ENCODE measurements around the gene POTEG.
"Not testable (repeated sequence)": the region's sequence is repeated elsewhere in the genome, so short reads cannot be mapped to it uniquely, and the experiment has no call there.

Gene POTEG

GRCh38 chr14:19434241-19434640, at the start of gene POTEG:
Gene POTEG, minus strand, starts transcription at chr14:19434341. Its CDS starts 52 bp downstream, at chr14:19434289.
- not testable (repeated sequence) for DNase-seq (ENCODE audit: low read depth)

DNA sequence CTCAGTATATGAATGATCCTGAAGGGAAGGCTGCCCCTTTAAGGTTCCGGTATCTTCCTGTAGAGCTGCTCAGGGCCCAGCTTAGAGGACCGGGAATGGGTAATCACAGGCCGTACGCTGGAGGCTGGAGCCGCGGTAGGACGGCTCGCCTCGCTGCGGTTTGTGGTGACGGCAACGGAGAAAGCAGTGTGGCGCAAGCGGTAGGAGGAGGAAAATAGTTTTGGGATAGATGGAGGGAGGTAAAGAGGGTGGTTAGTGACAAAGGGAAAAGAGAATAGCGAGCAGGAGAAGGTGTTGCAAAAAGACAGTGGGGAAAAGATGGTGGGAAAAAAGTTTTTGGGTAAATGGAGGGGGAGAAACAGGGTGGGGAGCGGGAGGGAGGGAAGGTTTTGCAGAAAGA, 48.0 kb upstream of the POTEG start:
- not testable (repeated sequence) for DNase-seq (ENCODE audit: low read depth)

GRCh38 chr14:19481421-19481820, 47.3 kb upstream of the POTEG start:
- not testable (repeated sequence) for DNase-seq (ENCODE audit: low read depth)

DNA sequence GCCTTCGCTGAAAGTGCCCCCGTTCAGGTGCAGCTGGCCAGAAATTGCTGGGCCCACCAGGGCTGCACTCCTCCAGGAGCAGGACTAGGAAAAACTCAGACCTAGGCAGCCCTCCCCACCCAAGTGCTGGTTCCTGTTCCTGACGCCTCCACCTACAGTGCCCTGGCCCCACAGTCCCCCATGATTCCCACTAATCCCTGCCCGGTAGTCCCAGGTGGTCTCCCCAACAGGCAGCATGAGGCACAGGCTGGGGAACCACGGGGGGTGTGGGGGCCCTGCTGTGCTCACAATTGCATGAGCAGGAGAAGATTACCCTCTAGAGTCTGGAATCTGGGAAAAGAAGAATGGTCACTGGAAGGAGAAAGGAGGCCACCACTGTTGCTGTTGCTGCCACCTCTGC, 46.4 kb upstream of the POTEG start:
- not testable (repeated sequence) for DNase-seq (ENCODE audit: low read depth)

- DNase-seq (ENCODE audit: low read depth) = not testable (repeated sequence)
Observed at GRCh38 chr14:19445761-19446160, 11.6 kb upstream of the POTEG start.

DNA sequence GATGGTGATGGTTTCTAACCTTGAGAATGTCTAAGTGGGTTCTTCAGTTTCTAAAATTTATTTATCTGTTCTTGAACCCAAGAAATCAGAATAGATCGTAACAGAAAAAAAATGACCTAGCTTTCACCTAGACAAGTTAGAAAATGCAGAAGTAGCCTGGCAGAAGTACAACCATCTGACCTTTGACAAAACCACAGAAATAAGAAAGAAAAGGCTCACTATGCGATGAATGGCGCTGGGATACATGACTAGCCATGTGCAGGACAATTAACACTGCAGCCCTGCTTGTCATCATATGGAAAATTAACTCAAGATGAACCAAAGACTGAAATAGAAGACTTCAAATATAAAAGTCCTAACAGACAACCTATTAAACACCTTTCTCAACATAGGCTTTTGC, 5.7 kb upstream of the POTEG start:
- not testable (repeated sequence) for DNase-seq (ENCODE audit: low read depth)

GRCh38 chr14:19439219-19439618, 5.1 kb upstream of the POTEG start:
- DNase-seq (ENCODE audit: low read depth) = not testable (repeated sequence)

DNA sequence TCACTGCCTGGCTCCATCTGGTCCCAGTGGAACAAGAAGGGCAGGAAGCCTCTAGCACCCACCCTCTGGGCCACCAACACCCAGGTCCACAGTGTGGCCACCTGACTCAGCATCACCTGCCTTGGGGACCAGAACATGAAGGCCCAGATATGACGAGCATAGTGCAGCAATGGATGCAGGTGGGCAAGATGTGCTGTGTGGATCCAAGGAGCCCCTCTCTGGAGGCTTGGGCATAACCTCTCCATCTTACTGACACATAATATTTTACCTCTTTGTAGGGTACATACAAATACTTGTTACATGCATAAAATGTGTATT, 2.9 kb upstream of the POTEG start:
- DNase-seq (ENCODE audit: low read depth) = not testable (repeated sequence)

- DNase-seq (ENCODE audit: low read depth) = not testable (repeated sequence)
Observed at GRCh38 chr14:19436311-19437125, 2.4 kb upstream of the POTEG start.

GRCh38 chr14:19435852-19436251, 1.7 kb upstream of the POTEG start:
- DNase-seq (ENCODE audit: low read depth) = not testable (repeated sequence)

DNA sequence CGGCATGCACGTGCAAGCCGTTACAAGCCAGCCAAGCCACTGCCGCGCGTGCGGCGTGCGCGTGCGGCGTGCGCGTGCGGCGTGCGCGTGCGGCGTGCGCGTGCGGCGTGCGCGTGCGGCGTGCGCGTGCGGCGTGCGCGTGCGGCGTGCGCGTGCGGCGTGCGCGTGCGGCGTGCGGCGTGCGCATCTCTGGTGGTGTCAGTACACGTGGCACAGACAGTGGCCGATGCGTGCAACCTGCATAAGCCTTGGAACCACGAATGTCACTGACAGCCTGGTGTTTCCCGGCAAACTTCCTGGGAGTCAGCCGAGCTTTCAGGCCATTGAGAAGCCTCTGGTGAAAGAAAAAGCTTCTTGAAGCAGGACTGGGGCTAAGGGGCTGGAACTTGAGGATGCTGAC, 750 bp upstream of the POTEG start:
- DNase-seq (ENCODE audit: low read depth) = not testable (repeated sequence)

GRCh38 chr14:19433765-19434164, 376 bp downstream of the POTEG start:
- not testable (repeated sequence) for DNase-seq (ENCODE audit: low read depth)

DNA sequence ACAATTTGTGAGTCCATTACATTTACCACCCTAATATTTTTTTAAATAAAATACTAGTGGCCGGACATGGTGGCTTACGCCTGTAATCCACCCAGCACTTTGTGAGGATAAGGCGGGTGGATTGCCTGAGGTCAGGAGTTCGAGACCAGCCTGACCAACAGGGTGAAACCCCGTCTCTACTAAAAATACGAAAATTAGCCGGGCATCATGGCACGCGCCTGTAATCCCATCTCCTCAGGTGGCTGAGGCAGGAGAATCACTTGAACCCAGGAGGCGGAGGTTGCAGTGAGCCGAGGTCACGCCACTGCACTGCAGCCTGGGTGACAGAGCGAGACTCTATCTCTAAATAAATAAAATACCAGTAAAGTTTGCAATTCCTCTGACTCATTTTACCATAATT, 25.6 kb downstream of the POTEG start:
- DNase-seq (ENCODE audit: low read depth) = not testable (repeated sequence)

DNA sequence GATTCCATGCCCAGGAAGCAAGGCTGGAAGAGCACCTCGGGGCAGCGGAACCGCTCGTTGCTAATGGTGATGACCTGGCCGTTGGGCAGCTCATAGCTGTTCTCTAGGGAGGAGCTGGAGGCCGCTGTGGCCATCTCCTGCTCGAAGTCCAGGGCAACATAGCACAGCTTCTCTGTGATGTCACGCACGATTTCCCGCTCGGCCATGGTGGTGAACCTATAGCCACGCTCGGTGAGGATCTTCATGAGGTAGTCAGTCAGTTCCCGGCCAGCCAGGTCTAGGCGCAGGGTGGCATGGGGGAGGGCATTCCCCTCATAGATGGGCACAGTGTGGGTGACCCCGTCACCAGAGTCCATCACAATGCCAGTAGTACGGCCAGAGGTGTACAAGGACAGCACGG, 32.0 kb downstream of the POTEG start:
- not testable (repeated sequence) for DNase-seq (ENCODE audit: low read depth)

GRCh38 chr14:19394727-19395126, 39.4 kb downstream of the POTEG start:
- DNase-seq (ENCODE audit: low read depth) = not testable (repeated sequence)

- not testable (repeated sequence) for DNase-seq (ENCODE audit: low read depth)
Observed at GRCh38 chr14:19390230-19390629, 43.9 kb downstream of the POTEG start.

GRCh38 chr14:19388741-19389140, 45.4 kb downstream of the POTEG start:
- DNase-seq (ENCODE audit: low read depth) = not testable (repeated sequence)

DNA sequence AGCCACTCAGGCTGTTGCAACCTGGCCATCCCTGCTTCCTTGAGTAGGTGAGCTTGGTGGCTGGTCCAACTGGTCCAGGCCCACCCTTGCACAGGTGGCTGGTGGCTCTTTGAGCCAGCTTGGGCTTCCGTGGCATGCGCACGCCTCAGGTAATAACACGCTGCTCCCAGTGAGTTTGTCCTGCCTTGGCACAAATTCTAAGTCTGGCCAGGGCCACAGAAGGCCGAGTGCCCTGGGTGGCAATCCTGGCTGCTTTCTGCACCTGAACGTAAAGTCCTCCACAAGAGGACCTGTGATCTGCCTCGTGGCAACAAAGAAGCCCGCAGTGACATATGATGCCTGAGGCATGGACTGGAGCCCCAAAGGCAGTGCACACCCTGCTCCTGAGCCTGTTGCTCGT, 47.1 kb downstream of the POTEG start:
- not testable (repeated sequence) for DNase-seq (ENCODE audit: low read depth)

DNA sequence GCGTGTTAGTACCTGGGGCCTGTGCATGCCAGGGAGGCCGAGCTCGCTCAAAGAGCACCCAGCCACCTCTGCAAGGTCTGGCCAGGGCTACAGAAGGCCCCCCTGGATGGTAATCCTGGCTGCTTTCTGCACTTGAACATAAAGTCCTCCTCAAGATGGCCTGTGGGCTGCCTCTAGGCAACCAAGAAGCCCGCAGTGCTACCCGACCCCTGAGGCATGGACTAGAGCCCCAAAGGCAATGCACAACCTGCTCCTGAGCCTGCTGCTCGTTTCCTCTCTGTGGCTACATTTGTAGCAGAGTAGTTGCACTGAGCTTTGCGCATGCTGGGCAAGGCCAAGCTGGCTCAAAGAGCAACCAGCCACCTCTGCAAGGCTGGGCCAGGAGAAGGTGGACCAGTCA, 47.8 kb downstream of the POTEG start:
- DNase-seq (ENCODE audit: low read depth) = not testable (repeated sequence)

GRCh38 chr14:19384088-19384781, 49.9 kb downstream of the POTEG start:
- DNase-seq (ENCODE audit: low read depth) = not testable (repeated sequence)

GRCh38 chr14:19383008-19383584, 51.0 kb downstream of the POTEG start:
- not testable (repeated sequence) for DNase-seq (ENCODE audit: low read depth)

DNA sequence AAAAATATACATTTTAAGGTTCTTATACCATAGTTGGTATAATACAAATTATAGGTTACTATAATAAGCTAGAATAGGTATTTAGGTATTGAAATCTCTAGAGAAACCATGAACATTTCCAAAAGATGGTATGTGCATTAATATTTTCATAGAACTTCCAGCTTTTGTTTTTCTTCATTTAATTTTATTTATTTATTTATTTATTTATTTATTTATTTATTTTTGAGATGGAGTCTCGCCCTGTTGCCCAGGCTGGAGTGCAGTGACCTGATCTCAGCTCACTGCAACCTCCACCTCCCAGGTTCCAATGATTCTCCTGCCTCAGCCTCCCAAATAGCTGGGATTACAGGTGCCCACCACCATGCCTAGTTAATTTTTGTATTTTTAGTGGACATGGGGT, 54.0 kb downstream of the POTEG start:
- not testable (repeated sequence) for DNase-seq (ENCODE audit: low read depth)

- DNase-seq (ENCODE audit: low read depth) = not testable (repeated sequence)
Observed at GRCh38 chr14:19374451-19374903, 59.7 kb downstream of the POTEG start.

Data from stromal cell of bone marrow (primary cell).